AG10803 (cell line): ENCODE results near the gene ZMYND11.

Source experiments
- DNase-seq: peaks from one replicate; pipeline ENCODE4 v3.0.0; 2010; ENCODE audit warnings: low read depth
- H3K4me3 ChIP-seq: 2 replicates; pipeline ENCODE4 v1.5.1; 2011; ENCODE audit warnings: mild to moderate bottlenecking, low read length, control low read depth
- CTCF ChIP-seq: conservative IDR thresholded peaks from 2 replicates; pipeline ENCODE4 v1.5.1; 2011; ENCODE audit warnings: mild to moderate bottlenecking, low read length, control low read depth, inconsistent platforms

The ZMYND11 gene

GRCh38 chr10:135132-135600 is at the start of gene ZMYND11:
ZMYND11 (plus strand) TSS chr10:135455; CDS start chr10:180013, 44,558 bp downstream.
- TF ChIP-seq CTCF, result no peak
- H3K4me3 ChIP-seq, result peak within 1 kb of the TSS; percentile 85
- peak; percentile 68 for DNase-seq

GRCh38 chr10:86031-86430 is 49.2 kb upstream of the ZMYND11 start:
- no peak for TF ChIP-seq CTCF
- no peak for DNase-seq
- H3K4me3 ChIP-seq, result no peak overlapping the region

GRCh38 chr10:87177-88080 is 47.8 kb upstream of the ZMYND11 start:
- TF ChIP-seq CTCF, result no peak
- DNase-seq, result no peak

GRCh38 chr10:88253-88652 is 47.0 kb upstream of the ZMYND11 start:
- DNase-seq, result no peak
- no peak for TF ChIP-seq CTCF
- no peak overlapping the region for H3K4me3 ChIP-seq

More at GRCh38 chr10:87177-88080, 47.8 kb upstream of the ZMYND11 start:
- H3K4me3 ChIP-seq, result no peak overlapping the region

GRCh38 chr10:89248-89647 is 46.0 kb upstream of the ZMYND11 start:
- H3K4me3 ChIP-seq, result no peak overlapping the region
- no peak for TF ChIP-seq CTCF
- DNase-seq, result no peak

GRCh38 chr10:90161-90560 is 45.1 kb upstream of the ZMYND11 start:
- no peak overlapping the region for H3K4me3 ChIP-seq
- no peak for TF ChIP-seq CTCF
- no peak for DNase-seq

GRCh38 chr10:91313-91712 is 43.9 kb upstream of the ZMYND11 start:
- no peak overlapping the region for H3K4me3 ChIP-seq
- DNase-seq, result no peak
- TF ChIP-seq CTCF, result no peak
